GM19035 (cell line): Measurements from ENCODE around the gene TMEM219.
"Not testable (repeated sequence)": the region's sequence is repeated elsewhere in the genome, so short reads cannot be mapped to it uniquely, and the experiment has no call there.

Experiments
- ATAC-seq: cut with Tn5 transposase; IDR thresholded peaks from one replicate; pipeline ENCODE4 v1.9.1; 2021; ENCODE audit not compliant: unreplicated experiment

TMEM219 gene

DNA sequence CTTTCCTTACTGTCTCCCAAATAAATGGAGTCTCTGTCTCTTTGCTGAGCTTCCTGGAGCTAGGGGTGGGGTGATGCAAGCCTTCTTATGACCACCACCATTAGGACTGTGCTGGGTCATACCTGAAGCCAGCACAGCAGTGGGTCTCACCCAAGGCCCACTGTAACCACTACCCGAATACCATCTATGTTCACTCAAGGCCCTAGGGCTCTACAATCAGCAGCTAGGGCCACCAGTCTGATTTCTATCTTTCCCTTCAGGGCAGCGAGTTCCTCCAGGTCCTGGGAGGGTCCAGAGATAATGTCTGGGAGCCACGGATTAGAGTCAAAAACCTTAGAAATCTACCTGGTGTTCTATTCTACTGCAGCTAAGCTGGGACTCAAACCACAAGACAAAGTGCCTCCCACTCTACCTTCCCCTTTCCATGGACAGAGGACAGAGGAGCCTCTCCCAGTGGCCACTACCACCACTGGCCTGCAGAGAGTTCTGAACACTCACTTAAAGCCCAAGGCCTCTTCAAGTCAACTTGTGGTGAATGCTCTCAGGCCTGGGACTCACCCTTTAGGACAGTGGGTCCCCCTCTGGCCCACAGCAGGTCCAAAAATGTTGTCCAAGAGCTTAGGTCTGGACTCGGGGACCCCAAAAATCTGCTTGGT is 10.9 kb upstream of the TMEM219 start:
- no peak for ATAC-seq

DNA sequence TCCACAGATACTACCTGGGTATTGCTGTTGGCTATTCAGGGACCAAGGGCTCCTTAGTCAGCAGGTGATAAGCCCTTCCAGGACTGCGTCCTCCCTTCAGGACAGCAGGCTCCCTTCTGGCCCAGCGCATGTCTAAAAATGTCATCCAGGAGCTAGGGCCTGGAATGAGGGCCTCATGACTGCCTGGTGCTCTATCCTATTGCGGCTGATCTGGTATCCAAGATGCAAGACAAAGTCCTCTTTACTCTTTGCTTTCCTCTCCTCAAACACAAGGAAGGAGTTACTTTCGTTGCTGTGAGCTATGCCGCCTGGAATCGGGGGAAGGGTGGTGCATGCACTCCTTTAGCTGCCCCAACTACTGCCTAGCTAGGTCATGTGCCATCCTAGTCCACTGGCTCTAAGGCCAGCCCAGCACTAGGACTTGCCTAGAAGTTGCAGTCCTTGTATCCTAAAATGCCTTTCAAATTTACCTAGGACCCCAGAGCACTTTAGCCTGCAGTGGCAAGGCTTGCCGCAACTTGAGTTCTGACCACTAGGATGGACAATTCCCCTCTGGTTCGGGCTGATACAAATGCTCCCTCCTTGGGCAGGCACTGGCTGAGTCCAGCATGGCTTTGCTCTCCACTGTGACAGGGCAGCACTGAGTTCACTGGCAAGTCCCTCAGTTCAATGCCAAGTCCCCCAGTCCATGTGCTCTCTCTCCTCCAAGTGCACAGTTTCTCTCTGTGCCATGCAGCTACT is 10.1 kb upstream of the TMEM219 start:
- ATAC-seq, result no peak

DNA sequence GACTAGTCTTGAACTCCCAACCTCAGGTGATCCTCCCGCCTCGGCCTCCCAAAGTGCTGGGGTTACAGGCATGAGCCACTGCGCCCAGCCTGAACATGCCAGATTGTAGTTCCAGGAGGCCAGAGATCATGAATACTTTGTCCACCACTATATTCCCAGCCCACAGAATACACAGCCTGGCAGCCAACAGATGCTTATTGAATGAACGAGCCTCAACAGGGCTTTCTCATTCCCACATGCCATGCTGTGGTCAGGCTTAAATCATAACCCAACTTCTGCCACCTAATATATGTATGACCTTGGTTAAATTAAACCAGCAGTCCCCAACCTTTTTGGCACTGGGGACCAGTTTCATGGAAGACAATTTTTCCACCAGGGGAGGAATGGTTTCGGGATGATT is 3.1 kb upstream of the TMEM219 start:
- ATAC-seq, result no peak

DNA sequence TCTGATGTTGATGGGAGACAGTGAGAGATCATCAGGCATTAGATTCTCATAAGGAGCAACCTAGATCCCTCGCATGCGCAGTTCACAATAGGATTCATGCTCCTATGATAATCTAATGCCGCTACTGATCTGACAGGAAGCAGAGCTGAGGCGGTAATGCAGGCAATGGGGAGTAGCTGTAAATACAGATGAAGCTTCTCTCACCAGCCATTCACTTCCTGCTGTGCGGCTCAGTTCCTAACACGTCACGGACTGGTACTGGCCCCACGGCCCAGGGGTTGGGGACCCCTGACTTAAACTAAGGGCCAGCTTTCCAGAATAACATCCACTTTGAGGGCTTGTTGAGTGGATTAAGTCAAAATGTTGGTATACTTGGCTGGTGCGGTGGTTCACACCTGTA is 2.6 kb upstream of the TMEM219 start:
- ATAC-seq, result no peak

DNA sequence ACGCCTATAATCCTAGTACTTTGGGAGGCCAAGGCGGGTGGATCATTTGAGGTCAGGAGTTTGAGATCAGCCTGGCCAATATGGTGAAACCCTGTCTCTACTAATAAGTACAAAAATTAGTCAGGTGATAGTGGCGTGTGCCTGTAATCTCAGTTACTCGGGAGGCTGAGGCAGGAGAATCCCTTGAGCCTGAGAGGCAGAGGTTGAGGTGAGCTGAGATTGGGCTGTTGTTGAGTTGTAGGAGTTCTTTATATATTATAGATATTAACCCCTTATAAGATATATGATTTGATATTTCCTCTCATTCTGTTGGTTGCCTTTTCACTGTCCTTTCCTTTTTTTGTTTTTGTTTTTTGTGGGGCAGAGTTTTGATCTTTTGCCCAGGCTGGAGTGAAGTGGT is 2.1 kb upstream of the TMEM219 start:
- not testable (repeated sequence) for ATAC-seq

DNA sequence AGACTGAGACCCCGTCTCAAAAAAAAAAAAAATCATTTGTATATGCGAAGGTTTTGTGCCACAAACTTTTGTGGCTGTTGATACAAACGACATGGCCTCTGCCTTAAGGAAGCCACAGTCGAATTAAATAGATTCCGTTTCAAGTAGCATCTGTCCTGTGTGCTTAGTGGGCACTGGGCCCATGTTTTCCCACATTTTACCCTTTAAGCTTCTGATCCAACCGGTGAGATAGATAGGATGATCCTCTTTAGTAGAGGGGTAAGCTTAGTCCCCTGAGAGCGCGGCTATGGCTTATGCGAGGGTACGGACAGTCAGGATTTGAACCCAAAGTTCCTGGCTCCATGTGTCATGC is 776 bp upstream of the TMEM219 start:
- ATAC-seq, result no peak

DNA sequence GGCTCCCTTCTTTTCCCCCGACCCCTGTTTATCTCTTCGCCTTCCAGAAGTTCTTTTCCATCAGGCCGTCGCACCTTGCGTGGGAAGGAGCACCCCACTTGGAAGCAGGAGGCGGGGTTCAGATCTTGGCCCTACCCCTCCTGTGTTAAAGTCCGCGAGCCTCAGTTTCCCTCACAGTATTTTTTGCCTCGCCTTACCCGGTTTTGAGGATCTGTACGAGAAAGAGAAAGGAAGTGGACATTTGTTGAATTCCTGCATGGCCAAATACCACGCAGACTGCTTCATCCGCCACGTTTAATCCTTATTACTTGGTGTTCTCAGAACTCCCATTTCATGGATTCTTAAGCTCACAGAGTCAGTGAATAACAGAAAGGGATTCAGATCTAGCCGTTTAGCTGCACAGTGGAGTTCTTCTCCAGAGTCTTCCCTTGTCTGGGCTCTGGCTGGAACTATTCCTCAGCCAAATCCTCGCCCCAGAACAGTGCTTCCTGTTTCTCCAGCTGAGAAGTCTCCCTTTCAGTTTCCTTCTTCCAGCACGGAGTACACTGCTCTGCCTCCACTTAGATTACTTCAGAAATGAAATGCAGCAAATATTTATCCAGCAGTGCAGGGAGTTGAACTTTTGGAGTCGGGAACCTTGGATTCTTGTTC is 590 bp downstream of the TMEM219 start:
- ATAC-seq, result peak; percentile 10

DNA sequence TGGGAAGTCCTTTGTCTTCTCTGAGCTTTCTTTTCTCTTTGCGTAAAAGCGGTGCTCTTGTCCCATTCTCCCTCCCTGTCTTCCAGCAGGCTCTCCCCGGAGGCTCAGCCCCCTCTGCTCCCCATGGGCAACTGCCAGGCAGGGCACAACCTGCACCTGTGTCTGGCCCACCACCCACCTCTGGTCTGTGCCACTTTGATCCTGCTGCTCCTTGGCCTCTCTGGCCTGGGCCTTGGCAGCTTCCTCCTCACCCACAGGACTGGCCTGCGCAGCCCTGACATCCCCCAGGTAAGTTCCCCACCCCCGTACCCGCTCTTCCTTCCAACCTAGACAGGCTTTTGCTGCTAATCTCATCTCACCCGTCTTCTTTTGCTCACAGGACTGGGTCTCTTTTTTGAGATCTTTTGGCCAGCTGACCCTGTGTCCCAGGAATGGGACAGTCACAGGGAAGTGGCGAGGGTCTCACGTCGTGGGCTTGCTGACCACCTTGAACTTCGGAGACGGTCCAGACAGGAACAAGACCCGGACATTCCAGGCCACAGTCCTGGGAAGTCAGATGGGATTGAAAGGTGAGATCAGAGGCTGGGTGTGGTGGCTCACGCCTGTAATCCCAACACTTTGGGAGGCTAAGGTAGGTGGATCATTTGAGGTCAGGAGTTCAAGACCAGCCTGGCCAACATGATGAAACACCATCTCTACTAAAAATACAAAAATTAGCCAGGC is 1.3 kb downstream of the TMEM219 start:
- ATAC-seq, result no peak

DNA sequence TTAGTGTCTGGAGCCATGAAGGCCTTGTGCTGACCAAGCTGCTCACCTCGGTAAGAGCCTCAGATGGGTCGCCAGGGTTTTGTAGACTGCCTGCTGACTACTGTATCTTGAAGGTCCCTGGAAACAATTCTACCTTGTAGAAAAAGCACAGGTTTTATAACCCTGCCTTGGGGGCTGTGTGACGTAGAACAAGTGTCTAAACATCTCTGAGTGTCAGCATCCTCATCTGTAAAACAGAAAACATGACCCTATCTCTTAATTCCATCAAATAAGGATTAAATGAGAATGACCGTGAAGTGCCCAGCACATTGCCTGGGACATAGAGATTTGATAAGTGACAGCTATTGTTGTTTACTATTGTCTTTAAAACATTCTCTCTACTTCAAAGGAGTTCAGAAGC is 6.3 kb downstream of the TMEM219 start:
- no peak for ATAC-seq

DNA sequence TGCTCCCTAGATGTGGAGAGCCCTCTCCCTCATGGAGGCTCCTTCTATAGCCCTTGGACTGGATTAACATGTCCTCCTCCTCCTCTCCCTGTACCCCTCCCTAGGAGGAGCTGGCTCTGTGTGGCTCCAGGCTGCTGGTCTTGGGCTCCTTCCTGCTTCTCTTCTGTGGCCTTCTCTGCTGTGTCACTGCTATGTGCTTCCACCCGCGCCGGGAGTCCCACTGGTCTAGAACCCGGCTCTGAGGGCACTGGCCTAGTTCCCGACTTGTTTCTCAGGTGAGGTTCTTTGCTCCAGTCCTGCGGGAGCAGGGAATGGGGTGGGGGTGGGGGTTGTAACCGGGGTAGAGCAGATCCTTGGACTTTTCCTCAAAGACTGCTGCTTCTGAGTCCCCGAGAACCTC is 9.4 kb downstream of the TMEM219 start:
- no peak for ATAC-seq

DNA sequence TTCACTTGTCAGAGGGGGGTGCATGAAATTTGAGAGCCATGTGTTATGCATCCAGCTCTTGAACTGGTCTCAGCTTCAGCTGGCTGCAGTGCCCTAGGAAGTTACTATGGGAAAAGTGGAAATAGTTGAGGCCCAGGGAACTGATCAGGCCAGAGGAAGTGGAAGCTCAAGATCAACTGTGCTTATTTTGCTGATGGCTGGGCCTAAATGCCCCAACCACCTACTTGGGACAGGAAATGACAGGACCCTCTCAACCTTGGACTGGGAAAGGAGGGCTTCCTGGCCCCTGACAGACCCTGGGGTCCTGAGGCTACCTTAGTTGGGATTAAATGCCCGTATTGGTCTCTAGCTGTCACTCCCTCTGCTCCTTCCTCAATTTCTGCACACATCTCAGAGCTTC is 10.6 kb downstream of the TMEM219 start:
- ATAC-seq, result no peak

DNA sequence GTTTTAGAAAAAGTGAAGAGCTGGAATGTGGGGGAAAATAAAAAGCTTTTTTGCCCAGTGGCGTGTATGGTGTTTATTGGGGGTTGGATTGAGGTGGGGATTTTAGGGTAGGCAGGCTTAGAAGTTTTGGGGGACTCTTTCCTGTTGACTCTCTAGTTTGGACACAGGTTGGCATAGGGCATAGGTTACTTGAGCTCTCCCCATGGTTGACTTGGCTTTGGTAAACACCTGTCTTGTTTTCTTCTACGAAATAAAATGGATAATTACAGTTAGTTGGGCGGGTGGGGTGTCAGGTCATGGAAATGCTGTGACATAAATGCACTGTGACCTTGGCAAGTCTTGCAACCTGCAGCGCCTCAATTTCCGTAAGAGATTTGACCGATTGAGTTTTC is 11.1 kb downstream of the TMEM219 start:
- no peak for ATAC-seq

DNA sequence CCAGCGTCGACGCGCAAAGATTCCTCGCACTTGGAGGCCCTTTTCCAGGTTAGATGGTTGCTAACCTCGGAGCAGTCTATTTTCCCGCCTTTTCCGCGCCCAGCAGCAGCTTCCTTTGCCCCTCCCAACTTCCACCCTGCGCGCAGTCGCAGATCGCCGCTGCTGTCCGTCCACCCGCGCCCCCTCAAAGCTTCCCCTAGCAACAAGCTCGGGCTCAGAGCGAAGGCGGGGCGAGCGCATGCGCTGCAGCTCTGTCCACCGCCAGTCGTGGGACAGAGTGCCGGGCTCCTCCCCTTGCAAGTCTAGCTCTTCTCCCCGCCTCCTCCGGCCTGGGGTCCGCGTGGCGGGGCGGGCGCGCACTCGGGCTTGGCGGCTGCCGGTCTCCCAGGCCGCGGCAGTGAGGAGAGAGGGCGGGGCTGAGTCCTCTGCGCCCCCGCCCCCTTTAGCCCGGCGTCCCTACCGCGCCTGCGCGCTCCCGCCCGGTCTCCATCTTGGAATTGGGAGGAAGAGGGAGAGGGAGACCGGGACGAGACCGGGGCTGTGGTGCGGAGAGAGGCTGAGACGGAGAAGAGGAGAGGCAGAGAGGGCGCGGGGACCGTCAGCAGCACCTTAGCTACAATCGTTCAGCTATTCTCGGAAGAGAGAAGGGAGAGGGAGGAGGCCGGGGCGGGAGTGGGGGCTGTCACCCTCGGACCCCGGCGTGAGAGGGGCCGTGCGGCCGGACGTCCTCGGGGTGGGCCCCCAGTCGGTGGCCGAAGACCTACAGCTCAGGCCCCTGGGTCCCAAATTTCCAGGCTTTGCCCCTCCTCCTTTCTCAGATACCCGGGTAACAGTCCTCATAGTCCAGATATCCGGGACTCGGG is 11.7 kb downstream of the TMEM219 start, which contains the start of gene TAOK2:
Gene TAOK2, plus strand, starts transcription at position 485 of the 863 bp plus-strand sequence. CDS start 3,905 bp downstream, outside the sequence.
- peak; percentile 96 for ATAC-seq

DNA sequence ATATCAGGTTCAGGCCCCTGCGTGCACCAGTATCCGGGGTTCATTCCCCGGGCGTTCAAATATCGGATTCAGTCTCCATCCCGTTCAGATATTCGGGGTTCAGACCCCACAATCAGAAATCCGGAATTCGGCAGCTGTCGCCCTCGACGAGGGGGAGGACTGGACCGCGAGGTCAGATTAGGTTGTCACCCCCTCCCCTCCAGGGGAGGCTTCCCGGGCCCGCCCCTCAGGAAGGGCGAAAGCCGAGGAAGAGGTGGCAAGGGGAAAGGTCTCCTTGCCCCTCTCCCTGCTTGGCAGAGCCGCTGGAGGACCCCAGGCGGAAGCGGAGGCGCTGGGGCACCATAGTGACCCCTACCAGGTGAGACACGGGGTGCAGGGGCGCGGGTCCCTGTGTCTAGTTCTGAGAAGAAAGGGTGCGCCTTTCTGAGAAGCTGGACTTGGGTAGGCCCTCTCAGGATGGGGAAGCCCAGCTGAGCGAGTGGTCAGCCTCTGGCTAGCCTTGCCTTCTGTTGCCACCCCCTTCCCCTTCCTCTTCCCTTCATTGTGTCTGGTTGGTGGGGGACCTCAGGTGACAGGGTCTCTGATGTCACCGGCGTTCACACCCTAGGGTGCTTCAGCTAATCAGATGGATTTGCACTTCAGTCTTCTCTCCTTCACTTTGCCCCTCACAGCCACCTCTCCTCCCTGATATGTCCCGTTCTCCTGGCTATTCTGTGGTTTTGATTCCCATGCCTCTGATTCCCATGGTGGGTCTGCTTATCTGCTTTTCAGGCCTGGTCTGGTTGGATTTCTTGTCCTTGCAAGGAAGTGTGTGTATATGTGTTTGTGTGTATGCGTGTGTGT is 12.6 kb downstream of the TMEM219 start:
- no peak for ATAC-seq

DNA sequence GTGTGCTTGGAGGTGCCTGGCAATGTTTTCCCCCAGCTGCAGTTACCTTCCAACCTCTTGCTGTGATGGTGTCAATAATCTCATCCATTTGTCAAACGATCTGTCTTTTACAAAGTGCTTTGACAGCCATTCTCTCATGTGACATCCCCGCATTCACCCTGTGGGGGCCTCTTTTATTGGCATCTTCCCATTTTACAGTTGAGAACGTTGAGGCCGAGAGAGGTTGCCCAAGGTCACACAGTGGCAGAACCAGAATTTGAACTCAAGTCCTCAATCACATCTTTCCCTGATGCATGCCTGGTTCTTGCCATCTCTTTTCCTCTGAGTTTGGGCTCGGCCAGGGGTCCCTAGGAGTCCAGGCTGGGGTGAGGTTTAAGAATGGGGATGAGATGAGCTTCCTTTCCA is 13.3 kb downstream of the TMEM219 start:
- no peak for ATAC-seq

DNA sequence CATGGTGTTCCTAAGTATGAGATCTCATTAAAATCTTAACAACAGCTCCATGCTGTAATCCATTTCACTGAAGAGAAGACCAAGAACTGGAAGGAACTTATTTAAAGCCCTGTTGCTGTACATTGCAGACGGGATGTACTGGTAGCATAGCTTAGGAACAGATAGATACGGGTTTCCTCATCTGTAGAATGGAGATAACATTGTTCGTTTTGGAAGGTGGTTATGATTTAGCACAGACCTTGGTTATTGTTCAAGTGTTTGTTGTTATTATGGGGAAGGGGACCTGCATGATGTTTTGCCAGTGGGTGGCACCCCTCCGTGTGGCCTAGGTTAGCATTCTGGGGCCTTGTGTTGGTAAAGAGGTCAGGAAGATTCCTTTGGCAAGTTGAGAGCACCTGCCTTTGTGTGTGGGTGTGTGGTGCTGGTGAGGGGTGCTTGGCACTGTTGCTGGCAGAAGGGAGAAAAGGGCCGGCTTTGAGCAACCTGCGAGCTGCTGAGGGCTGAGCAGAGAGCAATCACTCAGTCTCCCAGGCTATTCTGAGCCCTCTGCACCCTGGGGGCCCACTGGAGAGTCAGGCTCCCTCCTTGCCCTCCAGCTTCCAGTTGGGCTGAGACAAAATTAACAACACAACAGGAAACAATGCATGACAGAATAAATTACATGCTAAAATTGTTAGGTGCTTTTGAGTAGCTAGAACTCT is 14.1 kb downstream of the TMEM219 start:
- no peak for ATAC-seq

DNA sequence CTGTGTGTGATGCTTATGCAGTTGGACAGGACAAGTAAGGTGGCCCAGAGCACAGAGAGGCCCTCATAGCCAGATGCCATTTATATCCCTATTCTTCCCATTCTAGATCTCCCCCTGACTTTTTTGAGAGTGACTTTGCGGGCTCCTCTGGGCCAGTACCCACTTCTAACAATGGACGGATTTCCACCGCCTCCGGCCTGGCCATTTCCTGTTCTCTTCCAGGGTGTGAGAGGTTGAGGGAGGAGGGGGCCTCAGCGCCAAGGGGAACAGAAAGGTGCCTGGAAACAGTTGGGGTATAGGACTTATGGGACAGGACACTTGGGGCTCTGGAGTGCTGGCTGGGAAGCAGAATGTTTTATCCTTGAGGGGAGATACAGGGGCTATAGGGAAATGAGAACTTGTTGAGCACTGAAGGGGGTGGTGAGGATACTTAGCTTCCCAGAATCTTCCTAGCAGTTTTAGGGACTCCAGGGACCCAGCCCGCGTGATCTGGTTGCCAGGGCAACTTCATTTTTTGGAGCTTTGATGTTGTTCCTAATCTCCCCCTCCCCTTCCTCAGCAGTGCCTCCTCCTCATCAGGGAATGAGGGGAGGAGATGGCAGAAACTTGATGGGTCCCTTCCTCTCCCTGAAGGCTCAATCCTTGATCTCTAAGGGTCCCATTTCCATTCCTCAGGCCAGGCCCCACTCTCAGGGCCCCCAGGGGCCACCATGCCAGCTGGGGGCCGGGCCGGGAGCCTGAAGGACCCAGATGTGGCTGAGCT is 15.4 kb downstream of the TMEM219 start:
- no peak for ATAC-seq

DNA sequence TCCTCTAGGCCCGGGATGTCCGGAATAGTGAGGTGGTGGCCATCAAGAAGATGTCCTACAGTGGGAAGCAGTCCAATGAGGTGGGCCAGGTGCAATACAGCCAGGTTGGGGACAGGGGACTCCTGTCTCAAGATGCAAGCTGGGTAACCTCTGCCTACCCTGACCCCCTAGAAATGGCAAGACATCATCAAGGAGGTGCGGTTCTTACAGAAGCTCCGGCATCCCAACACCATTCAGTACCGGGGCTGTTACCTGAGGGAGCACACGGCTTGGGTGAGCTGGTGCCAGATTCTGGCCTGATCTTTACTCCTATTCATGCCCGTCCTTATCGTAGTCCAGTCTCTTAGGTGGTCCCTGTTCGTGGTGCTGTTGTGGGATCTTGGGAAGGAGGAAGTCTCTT is 16.2 kb downstream of the TMEM219 start:
- no peak for ATAC-seq
